ENCODE results near the gene SLC24A3. TPM values are rescaled to one million over a fixed set of nuclear protein-coding genes. Genes with fewer than 3 reads are reported as not detected.

SLC24A3 gene
- total RNA-seq, 2 donors from 2014 or later: 20.4 to 25.3 TPM

- intact Hi-C loops (cut with DNase I): no loop called here
- no peak for DNase-seq (ENCODE audit: low spot score)
Observed at GRCh38 chr20:19260412-19261090, 48.1 kb downstream of the SLC24A3 start.

GRCh38 chr20:19264191-19264590, 51.7 kb downstream of the SLC24A3 start:
- DNase-seq (ENCODE audit: low spot score): no peak
- intact Hi-C loops (cut with DNase I): no loop called here

GRCh38 chr20:19265646-19266374, 53.4 kb downstream of the SLC24A3 start:
- intact Hi-C loops (cut with DNase I): no loop called here
- DNase-seq (ENCODE audit: low spot score): no peak

GRCh38 chr20:19268426-19268825, 56.0 kb downstream of the SLC24A3 start:
- no peak for DNase-seq (ENCODE audit: low spot score)
- intact Hi-C loops (cut with DNase I): no loop called here

DNA sequence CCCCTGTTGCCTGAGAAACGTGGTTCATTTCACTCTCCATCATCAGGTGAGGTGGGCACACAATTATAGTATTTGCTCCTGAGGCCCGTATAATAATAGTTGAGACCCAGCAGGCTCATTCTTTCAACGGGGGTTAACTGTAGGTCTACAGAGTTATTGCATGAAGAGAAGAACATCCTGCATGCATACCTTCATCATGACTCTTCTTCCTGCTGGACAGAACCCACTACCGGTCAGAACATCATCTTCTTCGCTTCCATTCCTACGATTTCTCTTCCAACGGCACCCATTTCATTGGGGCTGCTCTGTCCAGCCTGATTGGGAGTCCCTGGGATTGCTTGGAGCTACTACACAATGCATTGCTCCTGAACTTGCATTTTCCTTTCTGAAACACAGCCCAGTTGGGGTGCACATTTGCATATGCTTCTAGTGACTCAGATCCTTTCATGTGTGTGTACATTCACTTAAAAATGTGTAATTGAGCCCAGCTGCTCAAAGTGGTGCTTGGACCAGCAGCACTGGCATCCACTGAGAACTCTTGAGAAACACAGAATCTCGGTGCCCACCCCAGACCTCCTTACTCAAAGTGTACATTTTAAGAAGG, 57.4 kb downstream of the SLC24A3 start:
- intact Hi-C loops (cut with DNase I): no loop called here
- no peak for DNase-seq (ENCODE audit: low spot score)

DNA sequence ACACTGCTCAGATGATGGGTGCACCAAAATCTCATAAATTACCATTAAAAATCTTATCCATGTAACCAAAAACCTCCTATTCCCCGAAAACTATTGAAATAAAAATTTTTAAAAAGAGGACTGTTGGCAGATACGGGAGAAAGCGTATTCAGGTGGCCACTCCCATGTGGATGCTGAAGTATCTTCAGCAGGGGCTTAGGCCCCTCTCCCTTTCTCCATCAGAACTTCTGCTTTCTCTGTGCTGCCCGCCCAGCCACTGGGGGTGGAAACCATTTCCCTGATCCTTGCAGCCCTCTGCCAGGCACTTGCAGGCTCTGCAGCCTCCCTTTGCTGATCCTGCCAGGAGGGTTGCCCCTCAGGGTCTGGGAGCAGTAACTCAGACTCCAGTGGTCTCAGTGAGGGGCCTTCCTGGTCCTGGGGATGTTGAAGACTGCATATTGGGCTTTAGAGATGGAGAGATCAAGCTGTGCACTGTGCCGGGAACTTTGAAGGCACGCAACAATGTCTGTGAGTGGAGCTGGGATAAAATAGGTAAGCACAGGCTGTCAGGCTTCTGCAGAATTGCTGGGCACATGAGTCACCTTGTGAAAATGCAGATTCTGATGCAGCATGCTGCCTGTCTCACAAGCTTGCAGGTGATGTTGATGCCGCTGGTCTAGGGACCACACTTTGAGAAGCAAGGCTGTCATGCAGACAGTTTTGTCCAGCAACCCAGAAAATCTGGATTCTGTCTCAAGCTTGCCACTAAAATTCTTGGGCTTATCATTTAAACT, 59.6 kb downstream of the SLC24A3 start:
- intact Hi-C loops (cut with DNase I): no loop called here
- no peak for DNase-seq (ENCODE audit: low spot score)

- intact Hi-C loops (cut with DNase I): no loop called here
Observed at GRCh38 chr20:19272976-19273654, 60.7 kb downstream of the SLC24A3 start.

GRCh38 chr20:19274001-19274400, 61.6 kb downstream of the SLC24A3 start:
- intact Hi-C loops (cut with DNase I): no loop called here
- DNase-seq (ENCODE audit: low spot score): no peak

More at GRCh38 chr20:19272976-19273654, 60.7 kb downstream of the SLC24A3 start:
- DNase-seq (ENCODE audit: low spot score): no peak

DNA sequence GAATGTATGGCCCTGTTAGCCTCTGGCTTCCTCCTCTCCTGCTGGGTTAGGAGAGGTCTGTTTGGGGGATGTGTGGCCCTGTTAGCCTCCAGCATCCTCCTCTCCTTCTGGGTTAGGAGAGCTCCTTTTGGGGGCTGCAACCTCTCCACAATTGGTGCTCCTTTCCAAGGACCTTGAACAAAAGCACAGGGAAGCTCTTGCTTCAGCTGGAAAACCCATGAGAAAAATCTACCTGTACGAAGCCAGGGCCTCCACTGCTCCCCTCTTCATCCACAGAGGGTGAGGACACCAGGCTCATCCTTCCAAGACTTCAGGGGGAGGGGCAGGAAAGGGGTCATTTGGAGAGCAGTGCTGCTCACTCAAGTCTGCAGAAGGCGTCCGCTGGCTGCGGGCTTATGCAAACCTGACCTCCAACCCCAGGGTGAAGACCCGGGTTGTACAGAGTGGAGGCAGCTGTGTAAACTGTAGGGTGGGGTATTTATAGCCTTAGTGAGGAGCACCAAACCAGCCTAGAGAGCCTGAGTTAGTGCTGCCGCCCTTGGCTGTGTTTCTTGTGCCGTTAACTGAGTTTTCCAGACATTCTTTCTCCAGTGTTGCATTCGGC, 62.1 kb downstream of the SLC24A3 start:
- intact Hi-C loops (cut with DNase I): no loop called here
- no peak for DNase-seq (ENCODE audit: low spot score)

DNA sequence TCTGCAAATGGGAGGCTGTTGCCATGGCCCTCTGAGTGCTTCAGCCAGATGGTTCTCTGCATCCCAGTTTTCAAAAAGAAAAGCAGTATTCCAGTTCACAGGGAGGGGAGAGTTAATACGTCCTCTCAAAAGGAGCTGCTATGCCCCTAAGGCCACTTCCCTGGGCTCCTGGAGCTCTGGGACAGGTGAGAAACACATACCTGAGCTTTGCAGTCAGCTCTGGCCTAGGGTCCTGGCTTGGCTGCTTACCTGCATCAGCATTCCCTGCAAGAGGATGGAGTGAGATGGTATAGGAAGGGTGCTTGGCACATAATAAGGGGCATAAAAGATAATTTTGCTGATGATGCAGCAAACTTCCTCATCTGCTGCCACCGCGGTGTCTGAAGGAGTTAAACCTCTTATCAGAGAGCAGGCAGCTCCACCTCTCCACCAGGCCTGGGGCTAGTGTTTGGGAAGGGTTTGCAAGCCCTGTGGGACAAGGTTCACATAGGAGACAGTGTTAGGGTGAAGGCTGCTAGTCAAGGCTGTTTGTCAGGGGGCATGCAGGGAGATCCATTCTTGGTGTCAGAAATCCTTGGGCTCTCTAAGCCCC, 62.7 kb downstream of the SLC24A3 start:
- intact Hi-C loops (cut with DNase I): no loop called here
- DNase-seq (ENCODE audit: low spot score): no peak

GRCh38 chr20:19275630-19276071, 63.2 kb downstream of the SLC24A3 start:
- DNase-seq (ENCODE audit: low spot score): peak; percentile 86
- intact Hi-C loops (cut with DNase I): no loop called here

DNA sequence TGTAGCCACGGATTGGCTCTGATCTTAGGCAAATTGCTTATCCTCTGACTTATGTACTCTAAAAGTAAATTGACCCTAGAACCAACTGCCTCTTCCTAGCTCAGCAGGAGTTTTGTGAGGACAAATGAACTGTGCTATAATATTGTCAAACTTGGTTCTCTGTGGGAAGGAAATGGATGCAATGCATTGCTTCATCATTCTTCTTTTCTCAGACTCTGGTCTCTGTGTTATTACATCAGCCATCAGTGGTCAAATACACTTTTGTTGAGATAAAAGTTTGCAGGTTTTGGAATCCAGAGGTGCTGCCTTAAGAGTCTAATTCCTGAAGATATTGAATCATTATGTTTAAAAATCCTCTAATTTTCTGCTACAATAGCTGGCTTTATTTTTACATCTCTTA, 64.9 kb downstream of the SLC24A3 start:
- no peak for DNase-seq (ENCODE audit: low spot score)
- intact Hi-C loops (cut with DNase I): no loop called here

DNA sequence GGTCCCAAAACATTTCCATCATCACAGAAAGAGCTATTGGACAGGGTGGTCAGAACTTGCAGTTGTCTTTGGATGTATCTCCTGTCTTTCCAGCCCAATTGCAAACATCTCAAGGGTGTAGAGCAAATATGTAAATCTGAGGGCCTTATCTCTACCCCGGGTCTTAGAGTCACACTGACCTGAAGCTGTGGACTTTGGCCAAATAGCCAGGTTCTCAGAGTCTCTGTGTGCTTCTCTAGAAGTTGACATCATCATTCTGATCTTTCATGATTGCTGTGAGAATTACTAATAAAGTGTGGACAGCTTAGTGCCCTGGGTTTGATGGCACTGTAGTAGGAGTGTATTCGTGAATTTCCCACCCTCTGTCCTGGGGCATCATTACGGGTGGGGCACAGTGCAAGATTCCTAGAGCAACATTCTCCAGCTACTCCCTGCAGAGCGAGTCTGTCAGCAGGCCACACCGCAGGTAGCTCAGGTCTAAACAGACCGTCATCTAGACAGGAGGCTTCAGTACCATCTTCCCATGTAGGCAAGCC, 71.1 kb downstream of the SLC24A3 start:
- intact Hi-C loops (cut with DNase I): no loop called here
- no peak for DNase-seq (ENCODE audit: low spot score)

DNA sequence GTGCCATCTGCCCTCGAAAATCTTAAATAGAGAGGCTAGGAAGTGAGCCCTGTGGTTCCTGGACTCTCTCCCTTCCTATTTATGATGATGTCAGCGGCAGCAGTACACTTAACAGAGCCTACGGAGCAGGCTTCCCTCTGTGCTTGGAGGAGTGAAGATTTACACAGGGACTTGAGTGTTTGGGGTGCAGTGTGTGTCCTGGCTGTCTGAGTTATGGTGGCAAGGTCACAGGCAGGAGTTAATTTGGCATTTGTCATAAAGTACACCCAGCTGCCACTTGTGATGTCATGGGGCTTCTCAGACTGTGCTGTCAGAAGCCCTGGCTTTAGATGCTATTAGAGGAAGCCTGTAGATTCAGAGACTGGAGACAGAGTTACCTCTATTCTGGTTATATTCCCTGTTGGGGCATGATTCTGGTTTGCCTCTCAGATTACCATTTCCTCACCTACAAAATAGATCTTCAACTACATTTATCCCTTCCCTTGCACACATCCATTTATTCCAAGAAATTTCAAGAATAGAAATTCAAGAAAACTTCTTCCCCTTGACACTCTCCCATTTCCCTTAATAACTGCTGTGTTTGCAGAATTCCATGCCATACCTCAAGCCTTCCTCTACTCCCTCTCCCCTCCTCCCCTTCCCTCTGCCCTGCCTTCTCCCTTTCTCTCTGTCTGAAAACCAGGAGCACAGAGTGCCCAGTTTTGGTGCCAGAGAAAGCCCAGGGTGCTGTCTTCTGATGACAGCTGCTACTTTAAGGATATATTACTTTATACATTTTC, 72.1 kb downstream of the SLC24A3 start:
- intact Hi-C loops (cut with DNase I): no loop called here
- no peak for DNase-seq (ENCODE audit: low spot score)

- intact Hi-C loops (cut with DNase I): no loop called here
- DNase-seq (ENCODE audit: low spot score): no peak
Observed at GRCh38 chr20:19285436-19285835, 73.0 kb downstream of the SLC24A3 start.

DNA sequence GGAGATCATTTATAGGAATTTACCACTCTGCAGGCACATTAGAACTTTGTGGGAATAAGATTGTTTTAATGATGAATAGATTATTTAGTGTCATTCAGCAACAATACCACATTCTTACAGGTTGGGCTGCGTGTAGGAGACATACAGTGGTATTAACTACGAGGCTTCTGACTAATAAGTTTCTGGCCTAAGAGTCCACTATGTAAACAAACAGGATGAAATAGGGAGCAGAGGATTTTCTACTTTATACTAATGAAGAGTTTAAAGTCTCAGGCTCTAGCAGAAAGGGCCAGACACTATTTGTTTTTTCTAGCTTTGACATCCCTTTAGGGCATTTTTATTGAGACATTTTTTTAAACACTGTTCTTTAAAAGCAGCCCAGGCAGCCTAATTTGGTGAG, 75.6 kb downstream of the SLC24A3 start:
- DNase-seq (ENCODE audit: low spot score): no peak
- intact Hi-C loops (cut with DNase I): no loop called here

- DNase-seq (ENCODE audit: low spot score): no peak
- intact Hi-C loops (cut with DNase I): no loop called here
Observed at GRCh38 chr20:19288636-19289035, 76.2 kb downstream of the SLC24A3 start.

DNA sequence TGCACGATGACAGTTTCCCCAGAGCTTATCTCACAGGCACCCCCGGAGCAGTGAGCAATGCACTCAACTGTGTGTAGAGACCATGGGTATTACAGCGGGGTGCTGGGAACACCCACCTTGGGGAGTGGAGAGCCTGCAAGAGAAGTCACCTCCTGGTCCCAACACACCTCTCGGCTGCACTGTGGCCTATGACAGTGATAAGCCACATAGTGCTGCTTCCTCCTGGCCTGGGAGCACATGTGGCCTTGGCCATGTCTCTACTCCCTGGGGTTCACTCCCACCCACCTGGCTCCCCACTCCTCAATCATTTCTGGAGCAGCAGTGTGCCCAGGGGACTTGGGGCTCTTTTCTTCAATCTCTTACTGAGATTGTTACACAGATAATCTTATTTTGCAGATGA, 77.0 kb downstream of the SLC24A3 start:
- intact Hi-C loops (cut with DNase I): no loop called here
- DNase-seq (ENCODE audit: low spot score): no peak

All from posterior vena cava (tissue), 2 donors.